Heart right ventricle (tissue), 16 donors: ENCODE results near the gene CITED4. TPM values are rescaled to one million over a fixed set of nuclear protein-coding genes. Genes with fewer than 3 reads are reported as not detected.

Source experiments
- ATAC-seq, 8 donors: fragments of 200-7000 bp; cut with Tn5 transposase; one replicate each; pipeline ENCODE4 v1.9.1; 2020; ENCODE audit warnings: mild to moderate bottlenecking in 8 of 8, moderate library complexity in 8 of 8, moderate number of reproducible peaks in 1 of 8
- DNase-seq, 2 donors: peaks; one replicate each; pipeline ENCODE4 v3.0.0-alpha.2; 2020
- H3K27ac ChIP-seq, 10 donors: fragments of 200-600 bp; sonication (generic) in 2 of 10; one replicate each; pipeline versions ENCODE4 v1.5.0 to v1.8.0; 2020 to 2022; ENCODE audit warnings: mild to moderate bottlenecking in 3 of 10
- H3K27me3 ChIP-seq, 7 donors: fragments of 200-600 bp; one replicate each; pipeline ENCODE4 v1.8.0; 2021 to 2022; ENCODE audit warnings: mild to moderate bottlenecking in 2 of 7
- H3K36me3 ChIP-seq, 9 donors: fragments of 200-600 bp; sonication (generic) in 1 of 9; one replicate each; pipeline versions ENCODE4 v1.5.0 to v1.8.0; 2020 to 2022; ENCODE audit warnings: mild to moderate bottlenecking in 2 of 9
- H3K4me1 ChIP-seq, 9 donors: fragments of 200-600 bp; sonication (generic) in 1 of 9; one replicate each; pipeline versions ENCODE4 v1.5.0 to v1.8.0; 2020 to 2022; ENCODE audit warnings: mild to moderate bottlenecking in 4 of 9
- H3K4me3 ChIP-seq, 10 donors: fragments of 200-600 bp; sonication (generic) in 2 of 10; one replicate each; pipeline versions ENCODE4 v1.5.0 to v1.8.0; 2020 to 2022; ENCODE audit warnings: mild to moderate bottlenecking in 7 of 10, moderate library complexity in 2 of 10
- H3K9me3 ChIP-seq, 11 donors: fragments of 200-600 bp in 10 of 11; sonication (generic) in 2 of 11; one replicate each; pipeline versions ENCODE4 v1.5.0 to v1.8.0; 2013 to 2022; ENCODE audit warnings: mild to moderate bottlenecking in 2 of 11, control low read depth in 1 of 11, moderate library complexity in 1 of 11
- CTCF ChIP-seq, 9 donors: fragments of 200-600 bp; sonication (generic) in 2 of 9; IDR thresholded peaks; one replicate each; pipeline versions ENCODE4 v1.5.0 to v1.8.0; 2021 to 2022; ENCODE audit warnings: antibody characterized with exemption in 9 of 9, mild to moderate bottlenecking in 5 of 9, moderate library complexity in 1 of 9
- WGBS, 2 donors: extraction: QIAGEN DNeasy Blood & Tissue Kit; methylation state at CpG; one replicate each; pipeline ENCODE4 v1.1.7; 2013; ENCODE audit warnings: inconsistent platforms in 1 of 2; 5-methylcytosine and 5-hydroxymethylcytosine counted together
- intact Hi-C, 10 donors: fragments of 100-400 bp; cut with DNase I; formaldehyde crosslinking; loops; one replicate each; pipeline versions ENCODE4 v1.11.1 to v1.14.2; 2022
- polyA plus RNA-seq, 2 donors: library from polyadenylated mRNA; stranded (reverse); fragments of 200-250 nt; gene quantifications; one replicate each; pipeline ENCODE4 v1.2.3, GENCODE V29; 2013
- total RNA-seq, 10 donors: library from RNA; stranded (reverse); fragmentation: NEBNext Ultra II Directional in 3 of 10; extraction: Animal tissue kit (Norgen Biotek cat#: 25700) in 3 of 10; gene quantifications; one replicate each; pipeline versions ENCODE4 v1.2.1 to v1.2.4, GENCODE V29; 2021 to 2023
- donor health status: Arrhythmogenic right ventricular cardiomyopathy.
- donor health status: ischemic (EF 13 %, LVEDD 7.1; RV severe dilation, severe dysfunction).
- donor health status: healthy with polysubstance abuse.
- donor health status: DM: no; HTN: yes; CAD: no.
- donor health status: DM: no; HTN: no; CAD: no.
- donor health status: ischemic (EF 25% LVEDD 6.9; RV normal size, moderate dysfunction).
- donor health status: ischemic (EF 25% LVEDD 5.7; RV mildly dilated, moderate dysfunction).
- donor health status: healthy.
- donor health status: DM: yes; HTN: yes; CAD: no.
- donor health status: Ischemic cardiomyopathy.
- donor health status: ischemic (EF 35%, LVEDD 5.7; RV mildly dilated, moderate dysfunction).
- donor health status: nonischemic (EF 11% LVEDD 7.7; RV severe dilation, severe dysfunction).
- donor health status: DM: yes; HTN: yes; CAD: no.
- donor health status: PGD.
- donor health status: ischemic (EF 29% LVEDD 5.4; RV normal size, mild dysfunction).
- donor health status: nonischemic (EF 23%, LVEDD 6.1; RV moderate dilation, normal function).

Gene CITED4
- total and polyA plus RNA-seq, 12 donors, result 6.1 to 88.8 (median 25.8) TPM

- no peak overlapping the region for H3K27ac ChIP-seq
- intact Hi-C loops, result no loop called here
- H3K36me3 ChIP-seq, result no peaks in the 10 kb centered on the region
- no peak overlapping the region for H3K4me3 ChIP-seq
- WGBS, 2 donors, result 86 to 94% methylated on average over 2 of the region's 2 CpGs
- H3K9me3 ChIP-seq, result peaks cover 0 to 27% (median 12%) of the 10 kb centered on the region in 11 donors
- ATAC-seq, result no peak
- TF ChIP-seq CTCF (IDR thresholded peaks at IDR 0.05), result no peak
- H3K4me1 ChIP-seq, result no peaks in the 10 kb centered on the region
- no peak for DNase-seq
- peaks cover 0 to 8% (median 0%) of the 10 kb centered on the region in 7 donors for H3K27me3 ChIP-seq
Measured at GRCh38 chr1:40892354-40892753, 30.2 kb upstream of the CITED4 start.

GRCh38 chr1:40890771-40891170 is 28.6 kb upstream of the CITED4 start:
- ATAC-seq, result peak in 1 of 8 donors; percentile 31
- H3K27ac ChIP-seq, result no peak overlapping the region
- DNase-seq, result no peak
- WGBS, 2 donors, result 83 to 86% methylated on average over 2 of the region's 2 CpGs
- H3K4me3 ChIP-seq, result no peak overlapping the region
- intact Hi-C loops, result no loop called here
- TF ChIP-seq CTCF (IDR thresholded peaks at IDR 0.05), result no peak
- H3K36me3 ChIP-seq, result no peaks in the 10 kb centered on the region
- peaks cover 0 to 16% (median 0%) of the 10 kb centered on the region in 7 donors for H3K27me3 ChIP-seq
- H3K9me3 ChIP-seq, result peaks cover 0 to 27% (median 12%) of the 10 kb centered on the region in 11 donors
- no peaks in the 10 kb centered on the region for H3K4me1 ChIP-seq

GRCh38 chr1:40887652-40888051 is 25.5 kb upstream of the CITED4 start:
- no peak overlapping the region for H3K4me3 ChIP-seq
- peaks cover 7 to 47% (median 23%) of the 10 kb centered on the region in 7 donors for H3K27me3 ChIP-seq
- no peak for DNase-seq
- ATAC-seq, result no peak
- 93 to 94% methylated on average over 6 of the region's 6 CpGs for WGBS, 2 donors
- peaks cover 0 to 8% (median 0%) of the 10 kb centered on the region in 9 donors for H3K4me1 ChIP-seq
- no peaks in the 10 kb centered on the region for H3K9me3 ChIP-seq
- no peak for TF ChIP-seq CTCF (IDR thresholded peaks at IDR 0.05)
- H3K27ac ChIP-seq, result no peak overlapping the region
- intact Hi-C loops, result no loop called here
- H3K36me3 ChIP-seq, result no peaks in the 10 kb centered on the region

GRCh38 chr1:40887012-40887378 is 24.8 kb upstream of the CITED4 start:
- no peak for ATAC-seq
- 85 to 91% methylated on average over 1 of the region's 1 CpG for WGBS, 2 donors
- intact Hi-C loops, result no loop called here

More at GRCh38 chr1:40887012-40887378, 24.8 kb upstream of the CITED4 start:
- no peaks in the 10 kb centered on the region for H3K36me3 ChIP-seq
- no peak for TF ChIP-seq CTCF (IDR thresholded peaks at IDR 0.05)
- DNase-seq, result no peak
- peaks cover 7 to 52% (median 23%) of the 10 kb centered on the region in 7 donors for H3K27me3 ChIP-seq
- H3K4me1 ChIP-seq, result peaks cover 0 to 10% (median 4%) of the 10 kb centered on the region in 9 donors
- no peaks in the 10 kb centered on the region for H3K9me3 ChIP-seq
- no peak overlapping the region for H3K4me3 ChIP-seq
- H3K27ac ChIP-seq, result no peak overlapping the region
